ENCODE measurements around the gene MRPL38.

The MRPL38 gene

GRCh38 chr17:75920045-75920560 lies 15.4 kb upstream of the MRPL38 start:
- CTCF ChIA-PET = interaction anchor here (0.6 kb wide), 1 partner anchor 38 kb away, joined by 3 read pairs; no protein-coding TSS in a partner anchor
- TF ChIP-seq ZNF501 (tag by site-specific recombination; IDR thresholded peaks at IDR 0.05) (no peak), KLF8 (tag by site-specific recombination; IDR thresholded peaks at IDR 0.05) (no peak), ZNF658 (tag by site-specific recombination; IDR thresholded peaks at IDR 0.05) (no peak), ZNF148 (tag by site-specific recombination; IDR thresholded peaks at IDR 0.05; ENCODE audit: borderline replicate concordance) (no peak), ZNF623 (tag by site-specific recombination; IDR thresholded peaks at IDR 0.05) (no peak), ZBTB49 (tag by site-specific recombination; IDR thresholded peaks at IDR 0.05; ENCODE audit: low read depth) (no peak), ZNF398 (tag by site-specific recombination; IDR thresholded peaks at IDR 0.05) (no peak), ZNF133 (tag by site-specific recombination; IDR thresholded peaks at IDR 0.05) (no peak), ZNF175 (tag by site-specific recombination; IDR thresholded peaks at IDR 0.05) (no peak), ZNF423 (tag by site-specific recombination; IDR thresholded peaks at IDR 0.05) (no peak)
- Histone ChIP-seq H3K4me1 (ENCODE audit: control insufficient read depth, insufficient read depth, low read length) (no peaks in the 10 kb centered on the region), H3K27ac (ENCODE audit: extremely low read depth, low read depth, low read length) (no peak overlapping the region), H3K9me3 (ENCODE audit: control insufficient read depth, insufficient read depth, low read depth, low read length) (no peaks in the 10 kb centered on the region), H3K36me3 (ENCODE audit: control insufficient read depth in 2 of 2, insufficient read depth in 1 of 2, low read length in 2 of 2) (peaks cover 12 to 79% of the 10 kb centered on the region in 2 experiments; a peak in 2 of 3 replicates), H3K4me3 (ENCODE audit: low read depth, low read length) (no peak overlapping the region)
- POLR2A ChIA-PET = interaction anchor here (0.8 kb wide), 1 partner anchor 9 kb away, joined by 3 read pairs; no protein-coding TSS in a partner anchor

GRCh38 chr17:75919611-75920010 lies 14.9 kb upstream of the MRPL38 start:
- POLR2A ChIA-PET = no interaction called here
- H3K4me1 ChIP-seq (ENCODE audit: control insufficient read depth, insufficient read depth, low read length) = no peaks in the 10 kb centered on the region
- no peak overlapping the region for H3K27ac ChIP-seq (ENCODE audit: extremely low read depth, low read depth, low read length)
- H3K9me3 ChIP-seq (ENCODE audit: control insufficient read depth, insufficient read depth, low read depth, low read length) = no peaks in the 10 kb centered on the region
- H3K4me3 ChIP-seq (ENCODE audit: low read depth, low read length) = no peak overlapping the region
- peaks cover 12 to 80% of the 10 kb centered on the region in 2 experiments; a peak in 2 of 3 replicates for H3K36me3 ChIP-seq (ENCODE audit: control insufficient read depth in 2 of 2, insufficient read depth in 1 of 2, low read length in 2 of 2)
- CTCF ChIA-PET = interaction anchor here (1.9 kb wide), 1 partner anchor 15 kb away, joined by 6 read pairs; the partner anchor contains the start of gene MRPL38
- no peak for TF ChIP-seq ZNF549 (tag by site-specific recombination; IDR thresholded peaks at IDR 0.05)
- no peak for TF ChIP-seq ZNF785 (tag by site-specific recombination; IDR thresholded peaks at IDR 0.05)
- TF ChIP-seq KLF10 (tag by site-specific recombination; IDR thresholded peaks at IDR 0.05) = no peak
- TF ChIP-seq ZNF76 (tag by site-specific recombination; IDR thresholded peaks at IDR 0.05; ENCODE audit: borderline replicate concordance, low read depth) = no peak
- TF ChIP-seq ZNF488 (tag by site-specific recombination; IDR thresholded peaks at IDR 0.05) = no peak
- TF ChIP-seq ZNF670 (tag by site-specific recombination; IDR thresholded peaks at IDR 0.05; ENCODE audit: low read depth) = no peak
- no peak for TF ChIP-seq ZNF140 (tag by site-specific recombination; IDR thresholded peaks at IDR 0.05)
- TF ChIP-seq ZNF398 (tag by site-specific recombination; IDR thresholded peaks at IDR 0.05) = no peak
- TF ChIP-seq PRDM6 (tag by site-specific recombination; IDR thresholded peaks at IDR 0.05) = no peak
- TF ChIP-seq RBAK (tag by site-specific recombination; IDR thresholded peaks at IDR 0.05) = no peak
- TF ChIP-seq ZNF214 (tag by site-specific recombination; IDR thresholded peaks at IDR 0.05; ENCODE audit: borderline replicate concordance) = no peak
- TF ChIP-seq ZBTB44 (tag by site-specific recombination; IDR thresholded peaks at IDR 0.05) = no peak
